ENCODE data around the gene SNX24. TPM values are rescaled to one million over a fixed set of nuclear protein-coding genes. Genes with fewer than 3 reads are reported as not detected.

SNX24 gene
- total and polyA plus RNA-seq, 4 donors, result 15.0 to 39.4 (median 24.4) TPM

DNA sequence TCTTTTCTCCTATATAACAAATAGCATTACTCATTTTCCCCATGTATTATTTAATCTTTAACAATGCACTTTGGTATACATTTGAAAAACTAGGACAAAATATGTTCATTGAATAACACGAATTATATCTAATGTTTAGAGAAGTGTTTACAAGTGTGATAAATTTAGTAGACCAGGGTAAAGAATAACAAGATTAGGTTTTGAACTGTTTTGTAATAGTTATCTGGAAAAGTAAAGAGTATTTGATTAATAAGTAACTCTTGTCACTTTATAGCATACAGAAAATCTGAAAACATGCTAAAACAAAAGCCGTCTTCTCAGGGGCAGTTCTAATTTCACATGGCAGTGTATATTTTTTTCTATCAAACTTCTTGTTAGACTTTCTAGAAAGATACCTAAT is 132.7 kb downstream of the SNX24 start:
- Histone ChIP-seq H3K27me3 (ENCODE audit: control insufficient read depth in 3 of 3, insufficient read depth in 3 of 3, low read length in 2 of 3) (no peaks in the 10 kb centered on the region), H3K36me3 (ENCODE audit: control insufficient read depth in 4 of 4, insufficient read depth in 4 of 4, low read length in 4 of 4) (no peaks in the 10 kb centered on the region), H3K9me3 (ENCODE audit: control insufficient read depth in 4 of 4, insufficient read depth in 3 of 4, low read length in 3 of 4) (no peaks in the 10 kb centered on the region), H3K4me1 (ENCODE audit: control insufficient read depth in 5 of 5, insufficient read depth in 5 of 5, low read length in 5 of 5) (peaks cover 0 to 2% (median 0%) of the 10 kb centered on the region in 5 donors), H3K27ac (ENCODE audit: low read depth in 1 of 2, low read length in 1 of 2) (no peak overlapping the region), H3K9ac (ENCODE audit: insufficient read depth in 1 of 2, low read length in 2 of 2) (no peak overlapping the region), H3K4me3 (no peak overlapping the region)
- DNase-seq, result no peak
- ATAC-seq (ENCODE audit: insufficient read depth, low FRiP score), result no peak
- 73 to 87% methylated on average over 2 of the region's 2 CpGs for WGBS, 2 donors
- TF ChIP-seq, protein P1, sequence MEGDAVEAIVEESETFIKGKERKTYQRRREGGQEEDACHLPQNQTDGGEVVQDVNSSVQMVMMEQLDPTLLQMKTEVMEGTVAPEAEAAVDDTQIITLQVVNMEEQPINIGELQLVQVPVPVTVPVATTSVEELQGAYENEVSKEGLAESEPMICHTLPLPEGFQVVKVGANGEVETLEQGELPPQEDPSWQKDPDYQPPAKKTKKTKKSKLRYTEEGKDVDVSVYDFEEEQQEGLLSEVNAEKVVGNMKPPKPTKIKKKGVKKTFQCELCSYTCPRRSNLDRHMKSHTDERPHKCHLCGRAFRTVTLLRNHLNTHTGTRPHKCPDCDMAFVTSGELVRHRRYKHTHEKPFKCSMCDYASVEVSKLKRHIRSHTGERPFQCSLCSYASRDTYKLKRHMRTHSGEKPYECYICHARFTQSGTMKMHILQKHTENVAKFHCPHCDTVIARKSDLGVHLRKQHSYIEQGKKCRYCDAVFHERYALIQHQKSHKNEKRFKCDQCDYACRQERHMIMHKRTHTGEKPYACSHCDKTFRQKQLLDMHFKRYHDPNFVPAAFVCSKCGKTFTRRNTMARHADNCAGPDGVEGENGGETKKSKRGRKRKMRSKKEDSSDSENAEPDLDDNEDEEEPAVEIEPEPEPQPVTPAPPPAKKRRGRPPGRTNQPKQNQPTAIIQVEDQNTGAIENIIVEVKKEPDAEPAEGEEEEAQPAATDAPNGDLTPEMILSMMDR (IDR thresholded peaks at IDR 0.05; ENCODE audit: control extremely low read depth, extremely low read depth), result no peak

DNA sequence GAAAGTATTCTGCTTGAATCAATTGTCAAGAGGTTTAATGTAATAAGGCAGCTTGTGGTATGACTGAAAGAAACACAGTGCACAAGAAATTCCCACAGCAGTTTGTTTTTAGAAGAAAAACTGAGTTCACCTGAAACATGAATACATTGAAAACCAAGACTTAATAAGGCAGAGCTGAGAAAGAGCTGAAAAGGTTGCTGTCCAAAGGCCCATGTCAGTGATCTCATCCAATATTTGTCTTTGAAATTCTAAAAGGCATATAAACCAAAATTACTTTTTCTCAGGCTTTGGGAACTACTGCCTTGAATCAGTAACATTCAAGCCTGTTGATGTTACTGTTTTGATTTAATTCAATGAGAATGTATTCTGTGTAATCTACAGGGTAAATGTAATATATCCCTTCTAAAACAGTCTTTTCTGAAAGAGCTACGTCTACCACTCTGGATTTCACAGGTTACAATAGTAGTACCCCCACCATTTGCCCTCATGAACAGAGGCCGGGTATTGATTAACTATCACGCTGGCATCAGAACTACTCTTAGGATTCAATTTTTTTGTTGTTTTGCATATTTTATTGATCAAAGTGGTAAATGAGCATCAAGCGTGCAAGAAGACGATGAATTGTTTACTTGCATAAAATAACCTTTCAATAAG is 133.4 kb downstream of the SNX24 start:
- no peak overlapping the region for H3K27ac ChIP-seq (ENCODE audit: low read depth in 1 of 2, low read length in 1 of 2)
- H3K9ac ChIP-seq (ENCODE audit: insufficient read depth in 1 of 2, low read length in 2 of 2), result no peak overlapping the region
- H3K4me3 ChIP-seq, result no peak overlapping the region
- TF ChIP-seq, protein P1 (IDR thresholded peaks at IDR 0.05; ENCODE audit: control extremely low read depth, extremely low read depth), result no peak
- H3K27me3 ChIP-seq (ENCODE audit: control insufficient read depth in 3 of 3, insufficient read depth in 3 of 3, low read length in 2 of 3), result no peaks in the 10 kb centered on the region
- H3K36me3 ChIP-seq (ENCODE audit: control insufficient read depth in 4 of 4, insufficient read depth in 4 of 4, low read length in 4 of 4), result no peaks in the 10 kb centered on the region
- WGBS, 2 donors, result 96 to 98% methylated on average over 5 of the region's 5 CpGs
- ATAC-seq (ENCODE audit: insufficient read depth, low FRiP score) (no peak), DNase-seq (no peak)
- peaks cover 0 to 2% (median 0%) of the 10 kb centered on the region in 5 donors for H3K4me1 ChIP-seq (ENCODE audit: control insufficient read depth in 5 of 5, insufficient read depth in 5 of 5, low read length in 5 of 5)
- H3K9me3 ChIP-seq (ENCODE audit: control insufficient read depth in 4 of 4, insufficient read depth in 3 of 4, low read length in 3 of 4), result no peaks in the 10 kb centered on the region

DNA sequence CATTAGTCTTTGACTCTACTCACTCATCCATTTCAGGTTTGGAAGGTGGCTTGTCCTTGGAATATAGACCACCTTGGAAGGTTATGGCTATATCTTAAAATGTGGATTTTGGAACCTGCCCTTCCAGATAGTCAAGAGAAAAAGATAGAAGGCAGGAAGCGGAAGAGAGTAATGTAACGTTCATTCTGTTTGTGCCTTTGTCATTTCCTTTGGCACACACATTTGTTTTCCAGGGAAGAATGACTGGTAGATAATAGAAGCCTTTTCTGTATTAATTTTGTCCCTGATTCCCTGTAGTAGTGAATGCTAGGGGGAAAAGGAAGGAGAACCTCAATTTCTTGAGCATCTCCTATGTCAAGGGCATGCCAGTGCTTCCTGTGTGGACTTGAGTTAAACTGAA is 136.4 kb downstream of the SNX24 start:
- TF ChIP-seq, protein P1 (IDR thresholded peaks at IDR 0.05; ENCODE audit: control extremely low read depth, extremely low read depth), result no peak
- Histone ChIP-seq H3K9me3 (ENCODE audit: control insufficient read depth in 4 of 4, insufficient read depth in 3 of 4, low read length in 3 of 4) (no peaks in the 10 kb centered on the region), H3K4me1 (ENCODE audit: control insufficient read depth in 5 of 5, insufficient read depth in 5 of 5, low read length in 5 of 5) (peaks cover 0 to 2% (median 0%) of the 10 kb centered on the region in 5 donors), H3K4me3 (no peak overlapping the region), H3K27ac (ENCODE audit: low read depth in 1 of 2, low read length in 1 of 2) (no peak overlapping the region), H3K9ac (ENCODE audit: insufficient read depth in 1 of 2, low read length in 2 of 2) (no peak overlapping the region), H3K27me3 (ENCODE audit: control insufficient read depth in 3 of 3, insufficient read depth in 3 of 3, low read length in 2 of 3) (no peaks in the 10 kb centered on the region), H3K36me3 (ENCODE audit: control insufficient read depth in 4 of 4, insufficient read depth in 4 of 4, low read length in 4 of 4) (no peaks in the 10 kb centered on the region)
- WGBS, 2 donors, result 44 to 50% methylated on average over 2 of the region's 2 CpGs
- DNase-seq (no peak), ATAC-seq (ENCODE audit: insufficient read depth, low FRiP score) (no peak)

DNA sequence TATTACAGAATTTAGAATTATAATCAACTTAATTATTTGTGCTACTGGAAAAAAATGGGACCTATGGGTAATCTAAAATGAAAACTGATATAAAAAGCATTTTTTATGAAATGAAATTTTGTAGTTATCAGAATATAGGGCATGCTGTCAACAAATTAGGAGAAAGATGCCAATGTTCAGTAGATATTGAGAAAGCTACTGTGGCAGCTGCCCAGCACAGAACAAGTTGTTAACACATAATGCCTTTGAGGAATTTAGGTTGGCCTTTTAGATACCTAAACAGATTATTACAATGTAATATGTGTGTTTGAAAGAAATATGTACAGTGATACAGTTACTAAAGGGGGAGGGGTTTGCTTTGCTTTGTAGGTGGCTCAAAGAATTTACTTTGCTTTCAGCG is 137.0 kb downstream of the SNX24 start:
- Histone ChIP-seq H3K9ac (ENCODE audit: insufficient read depth in 1 of 2, low read length in 2 of 2) (no peak overlapping the region), H3K36me3 (ENCODE audit: control insufficient read depth in 4 of 4, insufficient read depth in 4 of 4, low read length in 4 of 4) (no peaks in the 10 kb centered on the region), H3K9me3 (ENCODE audit: control insufficient read depth in 4 of 4, insufficient read depth in 3 of 4, low read length in 3 of 4) (no peaks in the 10 kb centered on the region), H3K27ac (ENCODE audit: low read depth in 1 of 2, low read length in 1 of 2) (no peak overlapping the region), H3K4me3 (no peak overlapping the region), H3K27me3 (ENCODE audit: control insufficient read depth in 3 of 3, insufficient read depth in 3 of 3, low read length in 2 of 3) (no peaks in the 10 kb centered on the region), H3K4me1 (ENCODE audit: control insufficient read depth in 5 of 5, insufficient read depth in 5 of 5, low read length in 5 of 5) (peaks cover 0 to 2% (median 0%) of the 10 kb centered on the region in 5 donors)
- DNase-seq (no peak), ATAC-seq (ENCODE audit: insufficient read depth, low FRiP score) (no peak)
- TF ChIP-seq, protein P1 (IDR thresholded peaks at IDR 0.05; ENCODE audit: control extremely low read depth, extremely low read depth), result no peak
- 2 to 45% methylated on average over 1 of the region's 1 CpG for WGBS, 2 donors
